T-cell (primary cell): ENCODE measurements around the gene ABTB2. TPM values are rescaled to one million over a fixed set of nuclear protein-coding genes. Genes with fewer than 3 reads are reported as not detected.
A peak's percentile ranks its signal among the peaks of the same experiment; 100 is the strongest.

Experiments
- ATAC-seq, 4 experiments: fragments of 200-7000 bp in 3 of 4; fragments of 150-1000 bp in 1 of 4; cut with Tn5 transposase; replicated peaks in 1 of 4; 1 replicate in 3 of 4; 2 replicates in 1 of 4; pipeline ENCODE4 v1.10.0; 2021; ENCODE audit warnings: moderate library complexity in 3 of 4, mild to moderate bottlenecking in 2 of 4, moderate number of reproducible peaks in 1 of 4
- CTCF ChIA-PET, 2 donors: fragments of 300-600 bp; sonication (Branson Sonifier 250); formaldehyde crosslinking; loops; one replicate each; lab custom pipeline; 2022; ENCODE audit warnings: antibody characterized with exemption in 2 of 2; lab: Charles Lee
- POLR2A ChIA-PET, 2 donors: fragments of 300-600 bp; sonication (Branson Sonifier 250); formaldehyde crosslinking; loops; one replicate each; lab custom pipeline; 2022; ENCODE audit warnings: antibody characterized with exemption in 2 of 2; lab: Charles Lee
- DNase-seq, 35 experiments: peaks; one replicate each; pipeline versions ENCODE4 v3.0.0 to v3.0.0-alpha.2; 2013 to 2023
- H3K27ac ChIP-seq: one replicate; pipeline ENCODE4 v1.5.1; 2013; ENCODE audit warnings: low read length
- H3K27me3 ChIP-seq, 2 experiments: replicated peaks in 1 of 2; 1 replicate in 1 of 2; 2 replicates in 1 of 2; pipeline versions ENCODE4 v1.6.1 to v1.7.0; 2013; ENCODE audit warnings: low read length in 1 of 2, mixed read lengths in 1 of 2; ENCODE audit not compliant: control insufficient read depth in 2 of 2, insufficient read depth in 2 of 2; ENCODE audit errors: extremely low read depth in 1 of 2
- H3K36me3 ChIP-seq, 2 donors: 1 replicate in 1 of 2; 2 replicates in 1 of 2; pipeline versions ENCODE4 v1.6.1 to v1.7.0; 2013; ENCODE audit warnings: low read length in 1 of 2; ENCODE audit not compliant: control insufficient read depth in 2 of 2, insufficient read depth in 1 of 2; ENCODE audit errors: extremely low read depth in 1 of 2
- H3K4me1 ChIP-seq, 2 experiments: 1 replicate in 1 of 2; 2 replicates in 1 of 2; pipeline versions ENCODE4 v1.6.1 to v1.7.0; 2013; ENCODE audit warnings: low read length in 2 of 2, mixed read lengths in 1 of 2; ENCODE audit not compliant: insufficient read depth in 2 of 2, control insufficient read depth in 1 of 2; ENCODE audit errors: extremely low read depth in 1 of 2
- H3K4me3 ChIP-seq, 2 donors: 1 replicate in 1 of 2; 2 replicates in 1 of 2; pipeline versions ENCODE4 v1.5.1 to v1.7.0; 2013; ENCODE audit warnings: mild to moderate bottlenecking in 2 of 2, low read length in 1 of 2, moderate library complexity in 1 of 2; ENCODE audit not compliant: control insufficient read depth in 1 of 2; ENCODE audit errors: extremely low read depth in 1 of 2
- H3K9me3 ChIP-seq: 2 replicates; pipeline ENCODE4 v1.7.0; 2013
- H3K27ac Mint-ChIP-seq, 2 donors: one replicate each; pipeline ENCODE4 v1.8.0; 2020 to 2021; ENCODE audit warnings: mild to moderate bottlenecking in 2 of 2, mixed read lengths in 2 of 2
- H3K27me3 Mint-ChIP-seq, 2 donors: one replicate each; pipeline ENCODE4 v1.8.0; 2021 to 2022; ENCODE audit warnings: mixed read lengths in 2 of 2
- H3K36me3 Mint-ChIP-seq: one replicate; pipeline ENCODE4 v1.8.0; 2021; ENCODE audit warnings: mixed read lengths
- H3K4me1 Mint-ChIP-seq, 3 donors: one replicate each; pipeline ENCODE4 v1.8.0; 2020 to 2022; ENCODE audit warnings: mixed read lengths in 3 of 3, mild to moderate bottlenecking in 1 of 3
- H3K4me3 Mint-ChIP-seq, 3 donors: one replicate each; pipeline ENCODE4 v1.8.0; 2020 to 2022; ENCODE audit warnings: mild to moderate bottlenecking in 3 of 3, mixed read lengths in 3 of 3, moderate library complexity in 3 of 3
- H3K9me3 Mint-ChIP-seq, 3 donors: one replicate each; pipeline ENCODE4 v1.8.0; 2020 to 2022; ENCODE audit warnings: mixed read lengths in 3 of 3
- WGBS: methylation state at CpG from one replicate; pipeline ENCODE4 v1.1.5; 2013; ENCODE audit warnings: missing lambda C conversion rate; ENCODE audit not compliant: insufficient coverage; 5-methylcytosine and 5-hydroxymethylcytosine counted together
- total RNA-seq, 35 experiments: library from RNA in 6 of 35; stranded (reverse) in 6 of 35; fragments of 120-200 nt in 1 of 35; gene quantifications; one replicate each; pipeline versions ENCODE4 v1.2.1 to v1.2.4 and lab custom pipeline; 2013 to 2026

Gene ABTB2
- total RNA-seq, 5 donors from 2014 or later (not counting 1 experiment from before 2014, with no cell fraction given), result 0.50 to 0.93 (median 0.82) TPM

GRCh38 chr11:34161812-34162492 is 195.9 kb downstream of the ABTB2 start:
- peak in 3 of 4 experiments; percentile 39 to 49 (median 41) for ATAC-seq
- Histone ChIP-seq H3K4me3 (no peak overlapping the region), H3K9me3 (no peaks in the 10 kb centered on the region), H3K4me1 (peaks cover 0 to 7% of the 10 kb centered on the region in 2 experiments), H3K27ac (no peak overlapping the region), H3K36me3 (no peaks in the 10 kb centered on the region), H3K27me3 (peaks cover 0 to 15% of the 10 kb centered on the region in 2 experiments)
- ChIA-PET POLR2A (no interaction called here), CTCF (no interaction called here)
- Mint-ChIP-seq H3K27me3 (no peaks in the 10 kb centered on the region), H3K27ac (no peak overlapping the region), H3K4me3 (no peak overlapping the region), H3K4me1 (peaks cover 0 to 20% (median 11%) of the 10 kb centered on the region in 3 donors), H3K9me3 (no peaks in the 10 kb centered on the region), H3K36me3 (no peaks in the 10 kb centered on the region)
- DNase-seq, result peak in 8 of 35 experiments; percentile 4 to 32 (median 12)
- 85% methylated on average over 12 of the region's 18 CpGs for WGBS

GRCh38 chr11:34161361-34161760 is 196.4 kb downstream of the ABTB2 start:
- H3K4me1 ChIP-seq, result peaks cover 0 to 7% of the 10 kb centered on the region in 2 experiments
- Mint-ChIP-seq H3K36me3 (no peaks in the 10 kb centered on the region), H3K27ac (no peak overlapping the region), H3K4me3 (no peak overlapping the region), H3K4me1 (peaks cover 0 to 20% (median 11%) of the 10 kb centered on the region in 3 donors), H3K9me3 (no peaks in the 10 kb centered on the region), H3K27me3 (no peaks in the 10 kb centered on the region)
- H3K36me3 ChIP-seq, result no peaks in the 10 kb centered on the region
- H3K4me3 ChIP-seq, result no peak overlapping the region
- peaks cover 0 to 13% of the 10 kb centered on the region in 2 experiments for H3K27me3 ChIP-seq
- H3K27ac ChIP-seq, result no peak overlapping the region
- H3K9me3 ChIP-seq, result no peaks in the 10 kb centered on the region
- ATAC-seq (no peak), DNase-seq (no peak)
- ChIA-PET CTCF (interaction anchor here in 1 of 2 donors (0.5 kb wide), 1 partner anchor 168 kb away, joined by 3 read pairs; no protein-coding TSS in a partner anchor), POLR2A (interaction anchor here in 1 of 2 donors (0.6 kb wide), 1 partner anchor 124 kb away, joined by 3 read pairs; no protein-coding TSS in a partner anchor)
- WGBS, result 77% methylated on average over 6 of the region's 6 CpGs

- peaks cover 0 to 20% (median 11%) of the 10 kb centered on the region in 3 donors for H3K4me1 Mint-ChIP-seq
- 93% methylated on average over 18 of the region's 18 CpGs for WGBS
- ATAC-seq (no peak), DNase-seq (no peak)
- H3K9me3 Mint-ChIP-seq, result no peaks in the 10 kb centered on the region
- no peak overlapping the region for H3K4me3 Mint-ChIP-seq
- H3K27ac ChIP-seq, result no peak overlapping the region
- ChIA-PET CTCF (interaction anchor here in 1 of 2 donors (0.5 kb wide), 1 partner anchor 169 kb away, joined by 3 read pairs; no protein-coding TSS in a partner anchor), POLR2A (no interaction called here)
- no peaks in the 10 kb centered on the region for H3K36me3 Mint-ChIP-seq
- H3K27ac Mint-ChIP-seq, result no peak overlapping the region
- no peak overlapping the region for H3K4me3 ChIP-seq
- H3K9me3 ChIP-seq, result no peaks in the 10 kb centered on the region
- peaks cover 0 to 8% of the 10 kb centered on the region in 2 experiments for H3K27me3 ChIP-seq
- H3K27me3 Mint-ChIP-seq, result no peaks in the 10 kb centered on the region
- peaks cover 0 to 7% of the 10 kb centered on the region in 2 experiments for H3K4me1 ChIP-seq
- no peaks in the 10 kb centered on the region for H3K36me3 ChIP-seq
Observed at GRCh38 chr11:34160791-34161190, 197.0 kb downstream of the ABTB2 start.

GRCh38 chr11:34160049-34160721 is 197.6 kb downstream of the ABTB2 start:
- Histone ChIP-seq H3K27ac (no peak overlapping the region), H3K36me3 (no peaks in the 10 kb centered on the region), H3K4me3 (no peak overlapping the region), H3K9me3 (no peaks in the 10 kb centered on the region), H3K27me3 (peaks cover 0 to 5% of the 10 kb centered on the region in 2 experiments), H3K4me1 (peaks cover 0 to 7% of the 10 kb centered on the region in 2 experiments)
- WGBS, result 94% methylated on average over 13 of the region's 22 CpGs
- Mint-ChIP-seq H3K27me3 (no peaks in the 10 kb centered on the region), H3K27ac (no peak overlapping the region), H3K4me1 (peaks cover 0 to 20% (median 11%) of the 10 kb centered on the region in 3 donors), H3K36me3 (no peaks in the 10 kb centered on the region), H3K9me3 (no peaks in the 10 kb centered on the region), H3K4me3 (no peak overlapping the region)
- DNase-seq (no peak), ATAC-seq (no peak)
- POLR2A ChIA-PET, result no interaction called here
- CTCF ChIA-PET, result interaction anchor here in 1 of 2 donors (0.6 kb wide), 1 partner anchor 94 kb away, joined by 4 read pairs; no protein-coding TSS in a partner anchor

GRCh38 chr11:34158661-34159060 is 199.1 kb downstream of the ABTB2 start:
- Histone ChIP-seq H3K4me3 (no peak overlapping the region), H3K9me3 (no peaks in the 10 kb centered on the region), H3K36me3 (no peaks in the 10 kb centered on the region), H3K27ac (no peak overlapping the region), H3K27me3 (no peaks in the 10 kb centered on the region), H3K4me1 (peaks cover 0 to 7% of the 10 kb centered on the region in 2 experiments)
- Mint-ChIP-seq H3K27ac (peak overlapping the region in 1 of 2 donors; percentile 34), H3K9me3 (no peaks in the 10 kb centered on the region), H3K4me1 (peaks cover under 1 to 21% (median 11%) of the 10 kb centered on the region in 3 donors), H3K4me3 (no peak overlapping the region), H3K27me3 (no peaks in the 10 kb centered on the region), H3K36me3 (no peaks in the 10 kb centered on the region)
- DNase-seq, result no peak
- 25% methylated on average over 6 of the region's 6 CpGs for WGBS
- ATAC-seq, result peak in 2 of 4 experiments; percentile 18 to 28
- CTCF ChIA-PET, result no interaction called here
- POLR2A ChIA-PET, result no interaction called here

- no peaks in the 10 kb centered on the region for H3K27me3 Mint-ChIP-seq
- no peaks in the 10 kb centered on the region for H3K36me3 Mint-ChIP-seq
- Histone ChIP-seq H3K4me3 (no peak overlapping the region), H3K9me3 (no peaks in the 10 kb centered on the region), H3K27me3 (no peaks in the 10 kb centered on the region), H3K36me3 (no peaks in the 10 kb centered on the region), H3K4me1 (peaks cover 0 to 7% of the 10 kb centered on the region in 2 experiments), H3K27ac (no peak overlapping the region)
- ATAC-seq, result no peak
- DNase-seq, result no peak
- no peak overlapping the region for H3K4me3 Mint-ChIP-seq
- ChIA-PET POLR2A (interaction anchor here in 1 of 2 donors (0.6 kb wide), 1 partner anchor 156 kb away, joined by 5 read pairs; no protein-coding TSS in a partner anchor), CTCF (no interaction called here)
- peaks cover 11 to 26% (median 11%) of the 10 kb centered on the region in 3 donors for H3K4me1 Mint-ChIP-seq
- no peaks in the 10 kb centered on the region for H3K9me3 Mint-ChIP-seq
- no peak overlapping the region for H3K27ac Mint-ChIP-seq
- 98% methylated on average over 7 of the region's 9 CpGs for WGBS
Observed at GRCh38 chr11:34157163-34157562, 200.6 kb downstream of the ABTB2 start.
